Ovary (tissue), 9 donors: ENCODE results near the gene HNRNPLL. TPM values are rescaled to one million over a fixed set of nuclear protein-coding genes. Genes with fewer than 3 reads are reported as not detected.

Source experiments
- DNase-seq, 5 donors: peaks; one replicate each; pipeline ENCODE4 v3.0.0-alpha.2; 2019 to 2020
- H3K27ac ChIP-seq, 2 donors: fragments of 200-600 bp; one replicate each; pipeline versions ENCODE4 v1.5.1 to v1.8.0; 2019 to 2022
- H3K27me3 ChIP-seq: fragments of 200-600 bp; one replicate; pipeline ENCODE4 v1.8.0; 2022
- H3K36me3 ChIP-seq: fragments of 200-600 bp; sonication (generic); one replicate; pipeline ENCODE4 v1.5.1; 2019
- H3K4me1 ChIP-seq: one replicate; pipeline ENCODE4 v1.8.1; 2013; ENCODE audit warnings: mild to moderate bottlenecking, moderate library complexity; ENCODE audit not compliant: insufficient read depth
- H3K4me3 ChIP-seq: fragments of 200-600 bp; sonication (generic); one replicate; pipeline ENCODE4 v1.5.1; 2017
- H3K9me3 ChIP-seq, 2 donors: fragments of 200-600 bp in 1 of 2; sonication (generic) in 1 of 2; one replicate each; pipeline versions ENCODE4 v1.5.1 to v1.8.1; 2013 to 2019; ENCODE audit warnings: mild to moderate bottlenecking in 1 of 2, moderate library complexity in 1 of 2
- EP300 ChIP-seq: sonication (generic); formaldehyde crosslinking; IDR thresholded peaks from one replicate; pipeline ENCODE4 v1.6.1; 2017; ENCODE audit warnings: antibody characterized with exemption
- POLR2A ChIP-seq: fragments of 450-650 bp; IDR thresholded peaks from one replicate; pipeline ENCODE4 v1.6.1; 2017; ENCODE audit warnings: antibody characterized with exemption, mild to moderate bottlenecking, moderate library complexity
- WGBS, 3 donors: extraction: QIAGEN DNeasy Blood & Tissue Kit in 1 of 3; methylation state at CpG; one replicate each; pipeline versions ENCODE4 v1.1.5 to v1.1.7; 2013 to 2017; 5-methylcytosine and 5-hydroxymethylcytosine counted together
- intact Hi-C, 4 donors: fragments of 100-400 bp; cut with DNase I; formaldehyde crosslinking; loops; one replicate each; pipeline versions ENCODE4 v1.11.0 to v1.15.1; 2022 to 2023
- polyA plus RNA-seq, 2 donors: library from polyadenylated mRNA; stranded (reverse); fragments of 200-250 nt in 1 of 2; fragments of 350-450 nt in 1 of 2; fragmentation: Illumina TruSeq in 1 of 2; extraction: RNeasy Lipid Tissue Mini Kit (QIAGEN cat#74804) in 1 of 2; gene quantifications; one replicate each; pipeline ENCODE4 v1.2.3, GENCODE V29; 2013 to 2014
- total RNA-seq, 7 donors: library from RNA; depleted of rRNA in 2 of 7; stranded (reverse); fragments of >200 nt in 2 of 7; fragmentation: NEBNext Ultra II Directional in 3 of 7; extraction: Animal tissue kit (Norgen Biotek cat#: 25700) in 3 of 7; gene quantifications; one replicate each; pipeline versions ENCODE4 v1.1.0 to v1.2.4, GENCODE V29; 2016 to 2023
- TF ChIP-seq, protein P1 (sequence below), 3 donors: fragments of 450-650 bp in 2 of 3; fragments of 200-600 bp in 1 of 3; IDR thresholded peaks; one replicate each; pipeline versions ENCODE4 v1.5.1 to v1.8.0; 2016 to 2022; ENCODE audit warnings: antibody characterized with exemption in 3 of 3, mild to moderate bottlenecking in 1 of 3
- donor health status: DM: no; HTN: no; CAD: no; lungs with moderate emphysema.
- donor health status: DM: no; HTN: no; CAD: no.
- donor health status: Bipolar disorder and iron deficiency.
- donor health status: DM: yes; HTN: yes; CAD: no.
- donor health status: DM: no; HTN: no; CAD: no.
- donor health status: DM: yes; HTN: yes; CAD: no.

The HNRNPLL gene
- total and polyA plus RNA-seq, 9 donors: 19.1 to 59.2 (median 47.1) TPM

DNA sequence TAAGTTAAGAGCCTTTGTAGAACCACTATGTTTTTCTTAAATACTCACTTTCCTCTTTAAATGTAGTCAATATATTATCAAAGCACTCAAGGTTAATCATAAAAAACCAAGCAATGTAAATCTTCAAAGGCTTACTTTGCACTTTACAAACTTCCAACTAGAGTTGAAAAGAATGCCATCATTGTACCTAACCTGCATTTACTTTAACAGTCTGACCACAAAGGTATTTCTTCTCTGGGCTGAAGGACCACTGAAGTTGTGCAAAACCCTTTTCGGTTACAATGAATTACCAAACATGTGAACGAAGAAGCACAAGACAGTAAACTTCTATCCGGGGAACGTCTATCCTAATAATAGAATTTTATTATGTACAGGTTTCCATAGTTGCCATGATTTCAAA is 3.0 kb downstream of the HNRNPLL start:
- 5 to 9% (median 8%) methylated on average over 4 of the region's 4 CpGs for WGBS, 3 donors
- no peak for DNase-seq
- H3K36me3 ChIP-seq: no peaks in the 10 kb centered on the region
- peak overlapping the region in 1 of 2 donors; percentile 98 for H3K27ac ChIP-seq
- no peaks in the 10 kb centered on the region for H3K27me3 ChIP-seq
- H3K9me3 ChIP-seq: no peaks in the 10 kb centered on the region
- intact Hi-C loops: loop anchor here (5.0 to 10.0 kb wide), 5 partner anchors 65 to 225 kb away; partner anchors contain the start of gene ATL2 (in 1 of the 4)
- TF ChIP-seq, protein P1, sequence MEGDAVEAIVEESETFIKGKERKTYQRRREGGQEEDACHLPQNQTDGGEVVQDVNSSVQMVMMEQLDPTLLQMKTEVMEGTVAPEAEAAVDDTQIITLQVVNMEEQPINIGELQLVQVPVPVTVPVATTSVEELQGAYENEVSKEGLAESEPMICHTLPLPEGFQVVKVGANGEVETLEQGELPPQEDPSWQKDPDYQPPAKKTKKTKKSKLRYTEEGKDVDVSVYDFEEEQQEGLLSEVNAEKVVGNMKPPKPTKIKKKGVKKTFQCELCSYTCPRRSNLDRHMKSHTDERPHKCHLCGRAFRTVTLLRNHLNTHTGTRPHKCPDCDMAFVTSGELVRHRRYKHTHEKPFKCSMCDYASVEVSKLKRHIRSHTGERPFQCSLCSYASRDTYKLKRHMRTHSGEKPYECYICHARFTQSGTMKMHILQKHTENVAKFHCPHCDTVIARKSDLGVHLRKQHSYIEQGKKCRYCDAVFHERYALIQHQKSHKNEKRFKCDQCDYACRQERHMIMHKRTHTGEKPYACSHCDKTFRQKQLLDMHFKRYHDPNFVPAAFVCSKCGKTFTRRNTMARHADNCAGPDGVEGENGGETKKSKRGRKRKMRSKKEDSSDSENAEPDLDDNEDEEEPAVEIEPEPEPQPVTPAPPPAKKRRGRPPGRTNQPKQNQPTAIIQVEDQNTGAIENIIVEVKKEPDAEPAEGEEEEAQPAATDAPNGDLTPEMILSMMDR (IDR thresholded peaks at IDR 0.05): no peak
- TF ChIP-seq EP300 (no peak), POLR2A (no peak)
- H3K4me1 ChIP-seq: peaks cover 8% of the 10 kb centered on the region
- H3K4me3 ChIP-seq: peak overlapping the region; percentile 79

DNA sequence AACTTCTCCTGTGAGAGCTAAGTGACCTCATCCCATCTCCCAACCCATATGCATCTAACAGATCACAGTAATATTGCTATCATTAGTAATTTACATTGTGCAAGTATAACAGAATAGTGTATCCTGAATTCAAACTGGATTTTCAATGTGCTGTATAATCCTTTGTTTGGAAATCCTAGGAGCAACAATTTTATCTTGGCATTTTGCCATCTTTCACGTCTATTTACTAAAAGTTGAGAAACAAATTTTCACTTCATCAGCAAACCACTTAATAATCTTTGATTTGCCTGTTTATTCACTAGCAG is 3.8 kb downstream of the HNRNPLL start:
- Histone ChIP-seq H3K9me3 (no peaks in the 10 kb centered on the region), H3K36me3 (no peaks in the 10 kb centered on the region), H3K4me1 (peaks cover 8% of the 10 kb centered on the region), H3K27ac (peak overlapping the region in 1 of 2 donors; percentile 37), H3K4me3 (no peak overlapping the region), H3K27me3 (no peaks in the 10 kb centered on the region)
- intact Hi-C loops: loop anchor here in 1 of 4 donors (5.0 to 10.0 kb wide), 2 partner anchors 64 to 123 kb away; no protein-coding TSS in a partner anchor
- TF ChIP-seq POLR2A: no peak
- TF ChIP-seq, protein P1 (IDR thresholded peaks at IDR 0.05): no peak
- TF ChIP-seq EP300: no peak
- no peak for DNase-seq
- WGBS, 3 donors: 0 to 3% (median 2%) methylated on average over 1 of the region's 1 CpG

DNA sequence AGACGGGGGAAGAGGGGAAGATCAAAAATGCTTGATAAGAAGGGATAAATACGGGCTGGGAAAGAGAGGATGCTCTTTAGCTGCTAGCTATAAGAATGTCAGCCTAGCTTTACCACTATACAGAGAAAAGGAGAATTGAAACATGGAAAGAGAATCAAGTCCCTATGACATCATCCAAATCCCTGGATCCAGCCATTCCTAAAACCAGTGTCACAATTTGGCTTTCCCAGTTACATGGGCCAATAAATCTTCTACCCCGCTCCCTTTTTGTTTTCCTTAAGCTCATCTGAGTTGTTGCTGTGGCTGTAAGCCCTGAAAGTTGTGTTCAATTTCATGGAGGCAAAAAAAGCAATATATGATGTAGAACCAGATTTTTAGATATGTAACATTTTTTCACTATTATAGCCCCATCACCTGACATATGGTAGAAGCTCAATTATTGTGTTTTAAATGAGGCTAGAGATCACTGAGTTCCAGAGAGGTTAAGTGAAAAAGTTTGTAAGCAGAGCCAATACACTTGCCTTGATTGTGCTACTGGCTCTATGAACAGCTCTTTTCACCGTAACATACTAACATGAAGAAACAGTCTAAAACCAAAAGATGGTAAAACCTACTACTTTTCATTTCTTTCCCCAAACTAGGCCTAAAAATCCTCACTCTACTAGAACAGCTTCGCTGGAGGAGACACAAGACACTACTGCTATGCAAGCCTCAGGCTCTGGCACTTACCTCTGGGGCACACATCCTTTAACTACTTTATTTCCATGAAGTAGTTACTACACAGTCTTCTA is 4.3 kb downstream of the HNRNPLL start:
- Histone ChIP-seq H3K27ac (peak overlapping the region in 1 of 2 donors; percentile 37), H3K27me3 (no peaks in the 10 kb centered on the region), H3K4me1 (peaks cover 10% of the 10 kb centered on the region), H3K36me3 (no peaks in the 10 kb centered on the region), H3K4me3 (no peak overlapping the region), H3K9me3 (no peaks in the 10 kb centered on the region)
- 49 to 64% (median 54%) methylated on average over 5 of the region's 5 CpGs for WGBS, 3 donors
- TF ChIP-seq, protein P1 (IDR thresholded peaks at IDR 0.05): no peak
- no peak for TF ChIP-seq POLR2A
- no peak for TF ChIP-seq EP300
- intact Hi-C loops: loop anchor here in 1 of 4 donors (5.0 to 10.0 kb wide), 2 partner anchors 64 to 124 kb away; no protein-coding TSS in a partner anchor
- no peak for DNase-seq

GRCh38 chr2:38597115-38597514 is 5.6 kb downstream of the HNRNPLL start:
- Histone ChIP-seq H3K4me1 (peaks cover 10% of the 10 kb centered on the region), H3K27me3 (no peaks in the 10 kb centered on the region), H3K4me3 (no peak overlapping the region), H3K27ac (no peak overlapping the region), H3K9me3 (no peaks in the 10 kb centered on the region), H3K36me3 (no peaks in the 10 kb centered on the region)
- DNase-seq: no peak
- WGBS, 3 donors: 78 to 92% (median 78%) methylated on average over 5 of the region's 5 CpGs
- TF ChIP-seq EP300 (no peak), POLR2A (no peak)
- TF ChIP-seq, protein P1 (IDR thresholded peaks at IDR 0.05): no peak
- intact Hi-C loops: loop anchor here in 1 of 4 donors (5.0 to 10.0 kb wide), 2 partner anchors 62 to 125 kb away; no protein-coding TSS in a partner anchor
